ENCODE results near the gene HPS3.

The HPS3 gene

DNA sequence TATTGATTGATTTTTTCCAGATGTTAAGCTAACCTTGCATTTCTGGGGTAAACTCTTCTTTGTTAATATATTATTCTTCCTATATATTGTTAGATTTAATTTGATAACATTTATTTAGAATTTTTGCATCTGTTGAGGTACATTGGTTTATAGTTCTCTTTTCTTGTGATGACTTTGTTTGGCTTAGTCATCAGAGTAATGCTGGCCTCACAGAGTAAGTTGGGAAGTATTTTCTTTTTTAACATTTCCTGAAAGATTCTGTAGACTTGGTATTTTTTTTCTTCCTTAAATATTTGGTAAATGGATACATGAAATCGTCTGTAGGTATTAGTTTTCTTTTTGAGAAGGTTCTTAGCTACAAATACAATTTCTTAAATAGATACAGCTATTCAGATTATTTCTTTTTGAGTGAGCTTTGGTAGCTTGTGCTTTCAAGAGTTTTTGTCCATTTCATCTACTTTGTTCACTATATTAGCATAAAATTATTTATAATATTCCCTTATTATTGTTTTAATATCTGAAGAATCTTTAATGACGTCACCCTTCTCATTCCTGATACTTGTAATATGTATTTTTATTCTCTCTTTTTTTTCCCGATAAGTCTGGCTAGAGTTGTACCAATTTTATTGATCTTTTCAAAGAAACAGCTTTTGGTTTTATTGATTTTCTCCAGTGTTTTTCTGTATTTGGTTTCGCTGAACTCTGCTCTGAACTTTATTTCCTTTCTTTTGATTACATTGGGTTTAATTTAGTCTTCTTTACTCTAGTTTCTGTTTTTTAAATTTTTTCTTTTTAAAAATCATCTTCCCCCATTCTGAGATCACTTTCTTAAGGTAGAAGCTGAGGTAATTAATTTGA, 6.5 kb upstream of the HPS3 start:
- DNase-seq (no peak), ATAC-seq (no peak)

DNA sequence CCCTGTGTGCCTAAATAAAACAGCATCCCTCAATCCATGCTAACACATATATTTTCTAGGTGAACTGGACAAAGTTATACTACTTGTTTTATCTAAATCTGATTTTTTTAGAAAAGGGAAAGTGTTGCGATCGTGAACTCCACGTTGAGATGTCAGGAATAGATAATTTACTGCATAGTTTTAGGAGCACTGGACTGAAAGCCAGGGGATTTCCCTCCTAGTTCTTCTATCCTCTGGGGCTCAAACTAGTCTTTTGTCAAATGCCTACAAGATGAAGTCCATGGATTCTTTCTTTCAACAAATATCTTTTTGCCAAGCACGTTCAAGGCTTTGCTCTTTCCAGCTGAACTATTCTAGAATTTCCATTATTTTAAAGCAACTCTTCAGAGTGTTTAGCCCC, 617 bp upstream of the HPS3 start:
- ATAC-seq: no peak

DNA sequence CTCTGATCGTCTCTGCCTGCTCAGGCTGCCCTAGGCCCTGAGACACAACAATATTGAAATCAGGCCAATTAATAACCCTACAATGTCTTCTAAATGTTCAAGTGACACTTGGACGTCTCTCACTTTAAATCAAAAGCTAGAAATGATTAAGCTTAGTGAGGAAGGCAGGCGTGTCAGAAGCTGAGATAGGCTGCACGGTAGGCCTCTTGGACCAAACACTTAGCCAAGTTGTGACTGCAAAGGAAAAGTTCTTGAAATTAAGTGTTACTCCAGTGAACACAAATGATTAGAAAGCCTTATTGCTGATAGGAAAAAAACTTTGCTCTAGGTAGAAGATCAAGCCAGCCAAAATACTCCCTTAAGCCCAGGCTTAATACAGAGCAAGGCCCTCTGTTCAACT, 2.2 kb downstream of the HPS3 start:
- ATAC-seq (no peak), DNase-seq (no peak)

More for the DNA sequence above, 617 bp upstream of the HPS3 start:
- DNase-seq: no peak

DNA sequence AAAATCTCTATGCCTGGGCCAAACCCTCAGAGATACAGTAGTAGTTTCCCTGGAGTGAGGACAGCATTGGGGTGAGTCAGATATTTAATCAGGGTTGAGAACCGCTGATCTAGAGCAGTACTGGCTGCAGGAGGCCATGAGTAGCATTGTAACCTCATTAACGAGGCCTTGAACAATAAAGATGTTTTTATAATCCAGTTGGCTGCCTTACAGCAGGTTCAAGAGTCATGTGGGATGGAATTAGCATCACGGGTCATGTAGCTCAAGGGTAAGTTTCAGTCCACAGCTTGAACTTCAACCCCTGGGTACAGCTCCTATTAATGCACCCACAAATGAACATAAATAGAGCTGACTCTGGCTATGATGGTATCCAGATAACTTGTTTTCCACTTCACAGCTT, 5.1 kb downstream of the HPS3 start:
- ATAC-seq: no peak
- DNase-seq: no peak

DNA sequence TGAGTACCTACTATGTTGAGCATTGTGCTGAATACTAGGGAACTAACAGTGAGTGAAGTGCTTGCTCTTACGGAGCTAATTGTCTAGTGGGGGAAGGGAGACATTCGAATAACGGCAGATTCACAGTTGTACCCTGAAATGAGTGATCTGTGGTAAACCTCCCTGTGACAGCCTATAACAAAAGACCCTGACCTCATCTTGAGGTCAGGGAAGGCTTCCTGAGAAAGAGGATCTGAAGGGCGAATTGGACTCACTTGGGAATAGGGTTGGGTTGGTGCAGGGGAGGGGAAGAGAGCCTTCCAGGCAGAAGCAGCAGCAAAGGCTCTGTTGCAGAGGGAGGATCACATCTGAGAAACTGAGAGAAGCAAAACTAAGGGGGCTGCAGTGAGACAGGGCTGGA, 13.2 kb downstream of the HPS3 start:
- ATAC-seq: no peak
- DNase-seq: no peak

DNA sequence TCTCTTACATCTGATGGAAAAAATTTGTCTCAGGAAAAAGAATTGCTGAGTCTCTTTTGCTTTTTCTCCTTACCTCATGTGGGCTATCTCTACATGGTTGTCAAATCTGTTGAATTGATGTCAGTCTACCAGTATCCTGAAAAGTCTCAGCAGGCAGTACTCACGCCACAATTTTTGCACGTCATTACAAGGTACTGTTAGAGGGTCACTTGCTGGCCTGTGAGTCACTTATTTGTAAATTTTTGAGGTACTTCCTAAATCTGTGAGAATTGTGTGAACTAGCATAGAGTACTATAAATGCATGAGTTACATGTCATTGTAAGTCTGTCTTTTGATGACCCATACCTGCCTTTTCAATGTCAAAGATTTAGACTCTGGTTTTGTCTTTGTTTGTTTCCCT, 15.9 kb downstream of the HPS3 start:
- ATAC-seq (no peak), DNase-seq (no peak)

DNA sequence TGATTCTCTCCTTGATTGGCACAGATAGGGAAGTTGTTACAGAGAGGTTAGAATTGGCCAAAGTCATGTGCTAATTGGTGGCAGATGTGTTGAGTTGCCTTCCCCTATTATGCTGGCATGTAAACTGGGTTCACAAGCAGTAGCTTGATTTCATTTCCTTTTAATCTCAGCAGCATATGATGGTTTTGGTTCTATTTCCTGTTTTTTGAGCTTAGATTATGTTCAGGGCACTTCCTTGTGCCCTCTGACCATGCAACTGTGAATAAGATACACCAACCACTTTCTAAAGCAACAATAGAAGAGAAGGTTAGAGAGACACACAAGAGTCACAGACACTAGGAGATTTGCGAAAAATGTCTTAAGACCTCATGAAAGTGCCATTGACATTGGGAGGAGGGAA, 16.5 kb downstream of the HPS3 start:
- ATAC-seq (peak; percentile 43), DNase-seq (no peak)

DNA sequence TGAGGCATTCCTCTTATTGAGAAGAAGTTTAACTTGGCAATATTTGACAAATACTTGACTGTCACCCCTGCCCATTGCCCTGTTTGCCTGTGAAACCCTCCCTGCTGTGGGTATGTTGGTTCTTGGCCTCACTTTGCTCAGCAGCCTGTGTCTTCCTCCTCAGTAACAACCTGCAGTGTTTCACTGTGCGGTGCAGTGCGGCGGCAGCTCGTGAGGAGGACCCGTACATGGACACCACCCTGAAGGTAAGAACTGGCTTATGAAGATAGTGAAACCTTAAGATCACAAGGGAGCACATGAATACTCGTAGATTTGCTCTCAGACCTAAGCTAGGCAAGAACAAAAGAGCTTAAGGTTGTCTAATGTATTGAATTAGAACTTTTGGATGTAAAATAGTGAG, 21.0 kb downstream of the HPS3 start:
- ATAC-seq (no peak), DNase-seq (no peak)

DNA sequence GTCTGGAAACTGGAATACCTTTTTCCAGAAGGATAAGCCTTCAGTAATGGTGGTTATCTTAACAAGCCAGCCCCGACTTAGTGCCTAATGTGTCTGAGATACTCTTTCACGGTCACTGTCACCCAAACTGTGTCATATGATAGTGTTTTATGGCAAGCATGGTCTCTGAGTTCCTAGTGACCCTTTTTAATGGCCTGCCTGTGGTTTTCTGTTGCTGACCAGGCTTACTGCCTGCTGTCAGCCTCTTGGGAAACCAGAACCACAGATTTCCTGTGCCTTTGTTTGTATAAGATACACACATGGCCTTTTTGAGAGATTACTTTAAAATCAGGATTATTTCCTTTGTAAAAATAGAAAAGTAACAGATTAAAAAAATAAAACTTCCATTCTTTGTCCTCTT, 22.4 kb downstream of the HPS3 start:
- DNase-seq (no peak), ATAC-seq (no peak)

DNA sequence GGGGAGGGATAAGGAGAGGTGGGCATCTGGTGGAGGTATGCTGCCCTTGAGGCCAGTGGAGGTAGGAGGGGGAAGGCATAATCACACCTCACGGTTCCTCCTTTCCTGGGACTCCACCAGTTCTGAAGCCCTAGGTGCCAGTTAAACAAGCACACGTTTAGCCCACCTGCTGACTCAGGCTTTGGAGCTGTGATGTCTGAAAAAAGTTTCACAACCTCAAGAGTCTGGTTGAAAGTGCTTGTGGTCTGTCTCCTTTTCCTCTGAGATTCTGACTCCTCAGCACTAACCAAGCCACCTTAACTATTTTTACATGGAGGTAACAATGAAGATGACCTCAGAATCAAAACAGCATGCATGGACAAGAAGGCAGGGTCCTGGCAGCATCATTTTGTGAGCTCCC, 23.0 kb downstream of the HPS3 start:
- DNase-seq (peak; percentile 20), ATAC-seq (peak; percentile 83)

DNA sequence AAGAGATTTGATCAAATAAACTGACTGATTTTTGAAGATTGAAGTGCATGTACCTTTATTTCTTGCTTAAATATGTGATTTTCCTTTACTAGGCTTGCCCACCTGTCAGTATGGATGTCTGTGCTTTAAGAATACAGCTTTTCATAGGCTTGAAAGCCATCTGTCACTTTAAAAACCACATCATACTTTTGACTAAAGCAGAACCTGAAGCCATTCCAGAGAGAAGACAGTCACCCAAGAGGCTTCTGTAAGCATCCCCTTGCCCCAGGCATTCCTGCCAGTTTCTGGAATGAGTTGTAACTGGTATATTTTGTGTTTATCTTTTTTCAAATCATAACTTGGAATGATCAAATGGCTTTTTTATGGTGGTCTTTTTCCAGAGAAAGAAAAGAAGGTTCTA, 24.0 kb downstream of the HPS3 start:
- DNase-seq: no peak
- ATAC-seq: no peak

DNA sequence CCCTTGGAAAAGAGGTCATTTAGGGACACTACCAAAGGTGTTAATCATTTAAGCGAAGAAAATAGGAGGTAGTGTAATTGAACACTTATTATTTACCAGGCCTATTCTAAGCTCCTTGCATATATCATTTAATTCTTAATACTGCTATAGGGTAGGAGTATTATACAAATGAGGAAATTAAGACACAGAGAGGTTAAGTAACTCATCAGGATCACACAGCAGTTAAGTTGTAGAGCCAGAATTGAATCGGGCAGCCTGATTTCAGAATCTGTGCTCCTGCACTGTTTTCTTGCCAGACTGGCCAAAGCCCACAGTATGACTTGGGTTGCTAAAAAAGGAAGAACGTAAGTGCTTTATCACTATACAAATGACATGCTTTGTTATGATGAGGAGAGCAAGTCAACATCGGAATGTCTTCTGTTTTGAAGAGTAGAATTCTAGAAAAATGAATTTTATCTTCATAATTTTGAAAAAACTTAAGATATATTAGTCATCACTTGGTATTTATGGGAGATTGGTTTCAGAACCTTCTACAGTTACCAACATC, 31.4 kb downstream of the HPS3 start:
- DNase-seq (no peak), ATAC-seq (no peak)

DNA sequence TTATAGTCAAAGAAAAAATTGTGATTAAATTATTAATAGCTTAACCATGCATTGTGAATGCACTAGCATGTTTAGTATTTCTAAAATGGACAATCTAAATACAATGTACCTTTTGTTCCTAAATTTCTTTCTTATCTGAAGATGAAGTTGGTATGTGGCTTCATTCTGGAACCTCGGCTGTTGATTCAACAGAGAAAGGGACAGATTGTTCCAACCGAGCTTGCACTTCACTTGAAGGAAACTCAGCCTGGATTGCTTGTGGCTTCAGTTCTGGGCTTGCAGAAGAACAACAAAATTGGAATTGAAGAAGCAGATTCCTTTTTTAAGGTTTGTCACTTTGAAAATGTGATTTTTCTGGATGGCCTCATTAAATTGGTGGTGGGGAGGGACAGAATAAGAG, 32.6 kb downstream of the HPS3 start:
- ATAC-seq (no peak), DNase-seq (no peak)

DNA sequence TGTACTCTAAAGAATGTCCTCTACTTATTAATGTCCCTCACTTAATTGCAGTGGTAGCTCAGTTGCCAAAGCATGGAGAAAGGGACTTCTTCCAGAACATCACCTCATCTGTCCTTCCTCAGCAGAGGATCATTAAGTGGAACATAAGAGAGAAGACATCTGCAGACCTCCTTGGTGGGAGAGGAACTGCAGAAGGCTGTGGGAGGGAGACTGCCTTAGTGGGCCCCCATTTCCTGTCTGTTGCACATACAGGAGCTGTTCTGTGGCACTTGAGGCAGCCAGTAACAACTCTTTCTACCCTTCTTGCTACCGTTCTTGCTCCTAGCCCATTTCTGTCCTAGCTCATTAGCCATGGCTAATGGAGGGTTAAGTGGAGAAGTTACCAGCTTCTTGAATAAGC, 33.6 kb downstream of the HPS3 start:
- DNase-seq (no peak), ATAC-seq (no peak)

DNA sequence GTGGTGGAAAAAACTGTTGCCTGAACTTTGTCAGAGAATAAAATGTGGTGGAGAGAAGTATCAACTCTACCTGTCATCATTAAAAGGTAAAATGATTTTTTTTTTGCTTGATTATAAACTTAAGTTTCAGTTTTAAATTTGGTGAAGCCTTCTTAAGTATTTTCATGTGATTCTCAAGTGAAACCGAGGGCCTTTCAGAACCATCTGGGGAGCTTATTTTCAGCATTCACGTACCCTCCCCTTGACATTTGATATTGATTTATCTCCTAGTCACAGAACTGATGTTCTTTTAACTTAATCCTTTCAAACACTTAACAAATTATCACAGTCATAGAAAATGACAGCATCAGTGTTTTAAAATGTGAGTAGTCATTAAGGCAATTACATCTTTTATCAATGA, 38.5 kb downstream of the HPS3 start:
- DNase-seq (no peak), ATAC-seq (no peak)

DNA sequence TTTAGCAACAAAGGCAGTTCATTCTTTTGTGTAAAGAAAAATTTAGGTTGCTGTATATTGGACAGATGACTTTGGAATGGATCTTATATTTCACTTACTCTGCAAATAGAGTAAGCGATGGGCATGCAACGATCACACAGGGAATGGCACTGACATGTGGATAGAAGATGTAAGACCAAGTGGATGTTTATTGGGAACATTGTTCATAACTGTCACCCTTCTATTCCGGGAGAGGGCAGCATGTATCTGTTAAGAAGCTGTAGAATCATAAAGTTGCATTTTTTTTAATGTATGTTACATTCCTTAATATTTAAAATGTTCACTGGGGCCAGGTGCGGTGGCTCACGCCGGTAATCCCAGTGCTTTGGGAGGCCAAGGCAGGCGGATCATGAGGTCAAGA, 41.2 kb downstream of the HPS3 start:
- ATAC-seq: no peak
- no peak for DNase-seq

DNA sequence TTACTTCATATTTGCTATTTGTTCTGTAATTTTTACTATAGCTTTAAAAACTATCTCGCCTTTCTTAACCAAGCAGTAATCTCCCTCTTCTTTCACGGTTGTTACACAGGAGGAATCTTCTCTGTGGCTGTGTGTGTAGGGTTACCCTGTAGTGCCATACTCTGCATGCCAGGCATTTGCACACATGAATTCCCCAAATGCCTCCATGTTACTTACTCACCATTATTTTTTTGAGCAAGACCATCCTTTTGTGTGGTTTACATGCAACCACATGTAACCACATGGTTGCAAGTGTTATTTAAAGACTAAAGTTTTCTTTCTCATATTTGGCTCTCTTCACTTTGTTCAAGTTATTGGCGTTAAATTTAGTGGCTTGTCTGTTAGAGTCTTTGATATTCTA, 45.5 kb downstream of the HPS3 start:
- ATAC-seq (peak; percentile 98), DNase-seq (no peak)

DNA sequence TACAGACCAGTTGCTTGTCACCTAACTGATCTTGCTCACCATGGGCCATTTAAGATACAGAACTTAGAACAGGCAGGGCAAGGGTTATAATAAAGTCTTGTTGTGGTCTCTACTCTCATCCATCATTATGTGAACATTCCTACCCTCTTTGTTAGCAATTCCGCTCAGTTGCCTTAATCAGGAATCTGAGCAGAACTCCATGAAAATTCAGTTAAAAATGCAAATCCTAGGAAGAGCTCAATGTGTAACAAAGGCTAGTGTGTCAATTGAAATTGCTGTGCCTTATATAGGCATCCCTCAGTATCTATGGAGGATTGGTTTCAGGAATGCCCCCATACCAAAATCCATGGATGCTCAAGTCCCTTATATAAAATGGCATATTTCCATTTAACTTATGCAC, 47.7 kb downstream of the HPS3 start:
- no peak for ATAC-seq

DNA sequence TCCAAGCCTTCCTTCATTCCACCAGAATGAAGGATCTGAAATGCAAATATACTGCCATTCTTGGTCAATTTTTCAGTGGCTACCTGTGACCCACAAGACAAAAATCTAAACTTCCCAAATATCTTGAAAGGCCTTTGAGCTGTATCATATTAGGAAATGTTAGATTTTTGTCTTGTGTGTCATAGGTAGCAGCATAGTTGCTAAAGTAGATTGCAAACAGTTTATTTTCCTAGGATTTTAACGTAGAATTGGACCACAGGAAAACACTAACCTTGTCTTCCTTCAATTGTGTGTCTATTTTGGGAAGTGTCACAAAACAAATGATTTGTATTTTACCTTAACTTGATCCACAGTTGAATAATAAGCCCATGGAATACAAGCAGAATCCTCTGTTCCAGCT, 49.8 kb downstream of the HPS3 start:
- no peak for ATAC-seq
- no peak for DNase-seq

More for the DNA sequence above, 47.7 kb downstream of the HPS3 start:
- no peak for DNase-seq

DNA sequence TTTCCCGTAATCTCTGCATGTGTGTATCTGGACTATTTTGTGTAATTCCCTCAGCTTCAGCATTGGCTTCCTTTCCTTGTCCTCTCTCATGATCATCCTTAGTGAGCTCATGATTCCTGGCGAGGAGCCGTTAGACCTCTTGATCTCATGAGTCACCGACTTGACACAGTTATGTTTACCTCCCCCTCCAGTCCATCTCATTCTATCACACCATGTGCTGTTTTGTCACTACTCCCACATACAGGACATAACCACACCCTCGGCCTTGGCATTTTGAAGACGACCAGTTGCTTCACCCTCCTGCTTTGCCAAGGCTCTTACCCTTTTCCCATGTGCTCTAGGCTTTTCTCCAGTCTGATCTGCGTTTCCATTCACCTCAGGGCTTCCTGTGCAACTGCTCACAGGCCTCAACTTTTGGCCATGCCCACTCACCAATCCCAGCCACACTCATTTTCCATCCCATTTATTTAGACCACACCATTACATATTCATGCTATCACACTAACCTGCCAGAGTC, 50.7 kb downstream of the HPS3 start:
- DNase-seq: no peak
- peak; percentile 36 for ATAC-seq

DNA sequence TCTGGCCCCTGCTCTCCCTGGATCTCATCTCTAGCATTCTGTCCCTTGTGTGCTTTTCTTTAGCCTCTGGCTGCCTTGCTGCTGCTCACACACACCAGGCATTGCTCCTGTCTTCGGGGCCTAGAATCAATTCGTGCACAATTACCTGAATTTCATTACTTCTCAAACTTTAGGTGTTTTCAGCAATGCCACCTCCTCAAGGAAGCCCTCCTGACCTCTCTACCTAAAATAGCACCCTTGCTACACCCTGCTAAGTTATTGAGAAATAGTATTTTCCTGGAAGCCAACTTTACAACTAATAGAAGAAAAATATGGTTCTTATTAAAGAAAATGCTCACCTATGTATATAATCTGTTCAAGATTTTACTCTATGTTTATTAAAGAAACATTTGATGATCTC, 51.7 kb downstream of the HPS3 start:
- ATAC-seq (no peak), DNase-seq (no peak)

DNA sequence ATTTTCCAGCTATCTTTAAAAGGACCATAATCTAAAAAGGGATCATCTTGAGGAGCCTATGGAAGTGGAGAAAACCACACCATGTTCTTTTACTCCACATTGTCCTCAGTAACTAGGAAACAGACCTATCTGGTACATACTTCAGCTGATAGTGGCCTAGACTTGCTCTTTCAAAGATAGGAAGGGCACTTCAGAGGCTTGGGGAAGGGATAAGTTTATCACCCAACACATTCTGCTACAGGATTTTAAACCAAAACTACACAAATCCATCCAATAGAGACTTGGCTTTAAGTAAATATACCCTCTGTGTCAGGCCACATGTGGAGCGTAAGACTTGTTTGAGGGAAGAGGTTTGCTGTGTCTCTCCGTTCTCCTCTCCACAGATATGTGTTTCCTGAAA, 56.8 kb downstream of the HPS3 start:
- DNase-seq: no peak
- no peak for ATAC-seq

DNA sequence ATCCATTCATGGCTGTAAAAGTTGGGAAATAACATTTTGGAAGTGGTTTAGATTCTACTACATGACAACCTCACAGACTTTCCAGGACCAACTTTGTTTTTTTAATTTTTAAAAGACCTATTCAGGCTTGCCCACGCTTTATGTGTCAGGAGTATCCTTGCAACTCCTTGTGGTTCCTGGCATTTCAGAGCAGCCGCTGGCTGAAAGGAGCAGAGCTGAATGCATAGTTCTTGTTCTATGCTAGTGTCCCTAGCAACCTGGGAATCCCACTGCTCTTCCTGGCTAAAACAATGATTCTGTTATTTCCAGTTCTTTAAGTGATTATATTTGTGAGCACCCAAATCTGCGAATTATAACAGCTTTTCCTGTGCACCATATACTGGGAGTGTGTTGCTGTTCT, 57.3 kb downstream of the HPS3 start:
- DNase-seq: no peak
- no peak for ATAC-seq

DNA sequence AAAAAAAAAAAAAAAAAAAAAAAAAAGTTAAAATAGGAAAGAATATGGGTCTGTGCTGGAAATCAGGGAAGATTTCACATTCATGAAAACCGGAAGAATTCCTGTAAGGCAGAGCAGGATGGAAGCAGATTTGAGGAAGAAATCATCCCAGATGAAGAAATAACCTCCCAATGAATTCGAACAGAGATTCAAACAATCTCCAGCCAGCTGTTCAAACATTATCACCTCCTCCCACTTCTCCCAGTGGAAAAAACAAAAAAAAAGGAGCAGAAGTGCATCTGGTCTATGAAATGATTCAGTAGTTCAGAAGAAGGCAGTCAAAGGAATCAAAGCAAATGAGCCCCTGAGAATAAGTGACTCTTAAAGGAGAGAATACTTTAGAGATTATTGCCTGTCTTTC, 59.1 kb downstream of the HPS3 start:
- ATAC-seq: no peak
- no peak for DNase-seq
